Left cardiac atrium (tissue), 4 donors: Measurements from ENCODE around the gene P4HA2. TPM values are rescaled to one million over a fixed set of nuclear protein-coding genes. Genes with fewer than 3 reads are reported as not detected.

Experiments used
- ATAC-seq, 2 donors: fragments of 200-7000 bp; cut with Tn5 transposase; one replicate each; pipeline ENCODE4 v1.9.1; 2020; ENCODE audit warnings: mild to moderate bottlenecking in 2 of 2, moderate library complexity in 2 of 2
- DNase-seq: peaks from one replicate; pipeline ENCODE4 v3.0.0-alpha.2; 2020
- intact Hi-C, 2 donors: fragments of 100-400 bp; cut with DNase I; formaldehyde crosslinking; loops; one replicate each; pipeline versions ENCODE4 v1.14.1 to v1.15.1; 2022 to 2023
- total RNA-seq, 2 donors: library from RNA; stranded (reverse); fragmentation: NEBNext Ultra II Directional; extraction: Animal tissue kit (Norgen Biotek cat#: 25700); gene quantifications; one replicate each; pipeline ENCODE4 v1.2.1, GENCODE V29; 2021
- donor health status: DM: no; HTN: yes; CAD: no.
- donor health status: DM: no; HTN: yes; CAD: no; lungs with severe emphysema.
- donor health status: DM: yes; HTN: yes; CAD: no.
- donor health status: Dilated cardiomyopathy.

P4HA2 gene
- total RNA-seq, 2 donors from 2014 or later, result 60.2 to 78.4 TPM

DNA sequence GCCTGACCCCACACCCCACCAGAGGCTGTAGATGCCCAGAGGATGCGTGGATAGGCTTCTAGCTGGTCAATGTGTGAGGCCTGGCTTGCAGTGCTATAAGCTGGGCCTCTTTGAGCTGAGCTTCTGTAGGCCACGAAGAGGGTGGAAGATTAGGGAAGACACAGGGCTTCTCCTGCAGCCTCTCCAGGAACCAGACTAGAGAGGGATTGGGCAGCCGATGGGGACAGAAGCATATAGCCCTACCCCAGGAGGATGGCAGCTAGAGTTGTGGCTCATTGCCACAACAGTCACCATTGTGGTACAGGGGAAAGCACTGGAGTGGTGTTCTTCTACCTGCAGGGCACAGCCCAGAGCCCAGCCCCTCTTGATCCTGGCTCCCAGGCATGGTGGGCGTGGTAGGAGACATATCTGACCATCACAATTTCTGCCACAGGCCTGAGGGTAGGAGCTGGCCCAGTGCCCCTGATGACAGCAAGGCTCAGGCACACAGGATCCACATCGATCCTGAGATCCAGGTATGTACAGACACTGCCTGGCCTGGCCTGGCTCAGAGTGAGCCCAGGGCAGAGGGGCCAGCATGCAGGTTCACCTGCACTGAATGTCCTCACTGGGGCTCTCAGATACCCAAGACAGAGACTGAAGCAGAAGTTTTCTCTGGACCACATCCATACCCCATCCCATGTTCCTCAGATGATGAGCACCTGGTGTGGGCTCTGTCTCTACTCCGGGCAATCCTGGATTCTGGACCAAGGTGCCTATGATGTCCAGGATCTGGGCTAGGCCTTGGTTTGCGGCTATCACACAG is 38.6 kb upstream of the P4HA2 start:
- ATAC-seq, result no peak
- intact Hi-C loops, result no loop called here
- no peak for DNase-seq

DNA sequence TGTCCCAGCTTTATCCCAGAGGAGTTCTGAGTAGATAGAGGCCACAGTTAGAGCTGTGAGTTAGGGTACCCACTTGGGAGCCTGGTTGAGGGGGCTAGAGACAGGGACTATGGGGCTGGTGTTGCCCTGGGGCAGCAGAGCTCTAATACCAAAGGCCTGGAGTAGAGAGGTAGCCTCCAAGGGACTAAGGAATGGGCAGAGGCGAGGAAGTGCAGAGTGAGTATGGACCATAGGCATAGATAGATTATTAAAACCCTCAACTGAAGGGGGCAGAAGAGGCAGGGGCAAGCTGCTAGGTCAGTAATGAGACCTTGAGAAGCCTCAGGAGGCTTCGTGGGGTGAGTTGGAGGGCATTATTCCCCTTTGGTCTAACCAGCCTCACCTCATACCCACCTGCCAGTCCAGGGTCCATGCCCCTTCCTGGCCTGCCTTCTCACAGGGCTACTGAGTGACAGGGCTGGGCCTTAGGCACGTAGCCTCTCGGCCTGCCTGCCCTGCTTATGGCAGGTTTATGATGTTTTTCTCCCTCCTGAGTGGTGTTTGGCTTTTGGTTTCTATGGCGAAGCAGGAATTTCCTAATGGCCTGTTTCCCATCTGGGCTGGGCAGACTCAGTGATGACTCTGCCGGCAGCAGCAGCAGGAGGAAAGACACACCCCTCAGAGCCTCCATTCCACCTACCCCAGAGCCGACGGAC is 37.8 kb upstream of the P4HA2 start:
- DNase-seq (peak; percentile 73), ATAC-seq (peak; percentile 70 to 78)
- intact Hi-C loops, result no loop called here

DNA sequence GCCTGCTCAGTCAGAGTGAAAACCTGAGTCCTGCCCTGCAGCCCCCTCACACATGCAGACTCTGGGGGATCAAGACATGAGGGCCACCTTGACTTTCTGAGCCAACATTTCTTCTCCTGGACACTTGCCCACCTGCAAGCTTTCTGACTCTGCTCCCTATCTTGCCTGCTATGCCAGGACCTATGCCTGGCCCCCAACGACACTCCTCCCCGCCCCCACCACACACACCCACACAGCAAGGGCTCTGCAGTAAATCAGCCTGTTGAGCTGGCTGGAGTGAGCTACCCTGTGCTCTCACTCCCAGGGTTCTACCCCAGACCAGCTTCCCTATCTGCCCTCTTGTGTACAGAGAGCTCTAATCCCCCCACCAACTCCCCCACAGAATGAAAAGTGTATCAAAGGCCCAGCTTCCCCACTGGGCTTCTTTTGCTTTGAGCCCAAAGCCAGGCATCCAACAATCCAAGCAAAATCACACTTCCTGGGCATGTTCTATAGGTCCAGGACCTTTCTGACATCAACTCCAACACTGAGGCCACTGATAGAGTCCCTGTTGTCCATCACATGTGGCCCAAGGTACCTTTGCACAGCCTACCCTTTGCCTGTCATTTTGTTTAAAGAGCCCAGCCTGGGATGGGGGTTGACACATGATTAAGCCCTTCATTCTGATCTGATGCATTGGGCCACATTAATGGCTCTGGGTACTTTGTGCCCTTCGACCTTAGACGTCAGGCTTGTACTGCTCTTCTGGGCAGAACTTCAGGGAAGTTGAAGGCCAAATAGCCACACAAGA is 37.1 kb upstream of the P4HA2 start:
- intact Hi-C loops, result loop anchor here in 1 of 2 donors (5.0 kb wide), 1 partner anchor 37 kb away; the partner anchor contains the start of gene P4HA2
- DNase-seq (no peak), ATAC-seq (no peak)

DNA sequence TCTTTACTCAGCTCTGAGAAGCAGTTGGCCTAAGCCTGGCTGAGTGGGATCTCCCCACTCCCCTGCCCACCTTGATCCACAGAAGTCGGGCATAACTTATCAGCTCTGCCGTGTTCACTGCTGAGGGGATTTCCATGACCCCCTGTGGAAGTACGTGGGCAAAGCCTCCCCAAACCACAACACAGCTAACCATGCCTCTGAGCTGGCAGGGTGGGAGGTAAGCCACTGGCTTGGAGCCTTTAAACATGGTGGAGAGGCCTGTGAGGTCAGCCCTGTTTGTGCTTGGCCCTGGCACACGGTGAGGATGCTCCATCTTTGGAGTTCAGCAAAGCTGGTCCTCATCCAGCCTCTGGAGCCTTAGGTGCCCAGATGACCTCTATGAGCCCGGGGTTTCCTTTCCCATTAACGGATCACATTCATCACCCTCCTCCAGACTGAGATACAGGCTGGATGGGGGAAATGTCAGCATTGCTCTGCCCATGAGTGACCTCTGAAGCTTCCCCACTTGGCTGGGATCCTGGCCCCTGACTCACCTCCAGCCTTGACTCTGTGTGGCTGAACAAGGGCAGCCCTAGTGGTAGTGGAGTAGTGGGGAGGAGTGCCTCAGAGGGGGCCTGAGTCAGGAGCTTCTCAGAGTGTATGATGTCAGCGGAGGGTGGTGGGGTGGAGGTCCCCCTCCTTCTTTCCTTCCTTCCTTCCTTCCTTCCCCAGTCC is 36.1 kb upstream of the P4HA2 start:
- peak; percentile 74 for DNase-seq
- intact Hi-C loops, result loop anchor here in 1 of 2 donors (5.0 kb wide), 1 partner anchor 36 kb away; the partner anchor contains the start of gene P4HA2

DNA sequence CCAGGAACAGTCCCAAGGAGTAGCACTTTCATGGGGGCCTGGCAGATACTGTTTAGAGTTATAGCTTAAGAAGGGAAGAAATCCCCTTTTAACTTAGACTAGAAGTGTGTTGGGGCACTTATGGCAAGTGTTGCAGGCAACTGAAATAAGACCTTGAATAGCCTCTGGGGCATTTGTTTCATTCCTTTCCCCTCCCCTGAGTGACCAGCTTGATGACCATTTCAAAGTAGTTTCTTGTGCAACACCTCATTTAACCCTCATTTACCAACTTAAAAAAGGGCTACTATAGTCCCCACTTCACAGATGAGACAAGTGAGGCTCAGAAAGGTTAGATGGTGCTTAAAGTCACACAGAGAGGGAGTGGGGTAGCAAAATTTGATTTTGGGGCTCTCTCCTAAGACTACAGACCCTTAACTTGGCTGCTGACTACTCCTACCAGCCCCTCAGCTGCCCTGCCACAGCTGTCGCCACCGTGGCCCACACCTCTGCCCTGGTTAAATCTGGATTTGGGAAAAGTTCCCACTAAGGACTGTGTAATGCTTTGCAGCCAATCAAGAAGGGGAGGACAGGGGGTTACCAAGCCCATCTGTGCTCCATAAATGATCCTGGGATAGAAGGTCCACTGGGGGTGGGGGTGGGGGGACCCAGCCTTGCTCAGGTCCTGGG is 35.4 kb upstream of the P4HA2 start:
- intact Hi-C loops, result loop anchor here in 1 of 2 donors (5.0 kb wide), 1 partner anchor 36 kb away; the partner anchor contains the start of gene P4HA2
- DNase-seq (no peak), ATAC-seq (no peak)

More for the DNA sequence above, 36.1 kb upstream of the P4HA2 start:
- ATAC-seq, result peak in 1 of 2 donors; percentile 66

DNA sequence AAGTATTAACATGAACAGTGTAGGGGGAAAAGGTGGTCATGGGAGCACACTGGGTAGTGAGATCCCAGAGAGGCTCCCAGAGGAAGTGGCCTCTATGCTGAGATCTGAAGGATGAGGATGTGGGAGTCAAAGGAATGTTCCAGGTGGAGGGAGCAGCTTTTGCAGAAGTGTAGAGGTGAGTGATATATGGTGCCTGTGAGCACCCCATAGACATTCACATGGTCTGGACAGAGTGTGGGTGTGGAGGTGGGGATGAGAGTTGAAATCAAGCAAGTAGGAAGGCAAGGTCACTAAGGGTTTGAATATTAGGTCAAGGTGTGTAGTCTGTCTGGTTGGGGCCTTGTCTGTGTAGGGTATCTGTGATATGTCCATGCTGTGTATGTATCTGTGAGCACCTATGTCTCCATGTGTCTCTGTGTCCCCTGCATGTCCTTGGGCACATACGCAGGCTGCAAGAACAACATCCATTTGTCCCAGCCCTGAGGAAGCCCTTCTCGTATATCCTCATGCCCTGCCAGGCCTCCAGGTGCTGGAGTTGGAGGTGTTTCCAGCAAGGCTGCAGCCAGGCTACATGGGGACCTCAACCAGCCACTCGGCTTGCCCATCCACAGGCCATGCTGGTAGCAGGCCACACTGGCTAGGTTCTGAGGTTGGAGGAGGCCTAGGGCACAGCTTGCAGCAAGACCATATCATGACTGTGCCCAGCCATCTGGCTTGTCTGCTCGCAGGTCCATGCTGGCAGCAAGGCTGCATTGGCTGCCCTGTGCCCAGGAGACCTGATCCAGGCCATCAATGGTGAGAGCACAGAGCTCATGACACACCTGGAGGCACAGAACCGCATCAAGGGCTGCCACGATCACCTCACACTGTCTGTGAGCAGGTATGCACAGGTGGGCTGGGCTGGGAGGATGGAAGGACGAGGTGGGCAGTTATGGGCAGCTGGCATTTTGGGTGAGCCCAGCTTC is 34.5 kb upstream of the P4HA2 start:
- no peak for DNase-seq
- intact Hi-C loops, result loop anchor here in 1 of 2 donors (5.0 kb wide), 1 partner anchor 35 kb away; the partner anchor contains the start of gene P4HA2

DNA sequence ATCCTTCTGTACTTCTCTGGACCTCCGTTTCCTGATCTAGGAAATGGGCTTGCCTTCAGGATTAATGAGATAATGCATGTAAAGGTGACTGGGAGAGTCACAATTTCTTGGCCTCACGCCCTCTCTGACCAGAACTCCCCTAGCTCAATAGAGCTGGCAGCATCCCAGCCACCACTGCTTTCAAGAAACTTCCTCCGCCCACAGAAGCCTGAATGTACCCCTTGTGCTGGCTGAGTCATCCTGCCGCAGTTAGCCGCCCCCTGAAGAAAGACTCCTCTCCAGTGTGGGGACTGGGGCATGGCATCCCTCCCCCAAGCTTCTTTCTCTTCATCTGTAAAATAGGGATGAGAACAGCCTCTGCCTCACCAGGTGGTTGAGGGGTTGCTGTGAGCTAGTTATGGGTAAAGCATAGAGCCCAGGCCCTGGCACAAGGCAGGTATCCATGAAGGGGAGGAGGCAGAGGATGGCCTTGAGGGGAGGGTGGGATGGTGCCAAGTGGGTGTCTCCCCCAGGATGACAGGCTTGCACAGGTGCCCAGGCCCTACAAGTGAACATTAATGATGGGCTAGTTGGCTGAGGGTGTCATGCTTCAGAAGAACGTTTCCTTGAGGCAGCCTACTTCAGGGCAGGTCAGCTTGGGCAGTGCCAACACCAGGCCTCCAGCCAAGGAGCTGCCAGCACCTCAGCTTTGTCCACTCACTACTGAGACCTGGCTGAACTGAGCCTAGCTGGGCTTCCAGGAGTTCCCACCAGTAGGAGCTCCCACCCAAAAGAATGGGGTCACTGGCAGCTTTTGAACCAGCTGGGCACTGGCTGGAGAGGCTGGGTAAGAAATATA is 33.3 kb upstream of the P4HA2 start:
- intact Hi-C loops, result loop anchor here in 1 of 2 donors (5.0 kb wide), 1 partner anchor 34 kb away; the partner anchor contains the start of gene P4HA2
- ATAC-seq, result peak in 1 of 2 donors; percentile 3
- peak; percentile 85 for DNase-seq

More for the DNA sequence above, 34.5 kb upstream of the P4HA2 start:
- no peak for ATAC-seq

DNA sequence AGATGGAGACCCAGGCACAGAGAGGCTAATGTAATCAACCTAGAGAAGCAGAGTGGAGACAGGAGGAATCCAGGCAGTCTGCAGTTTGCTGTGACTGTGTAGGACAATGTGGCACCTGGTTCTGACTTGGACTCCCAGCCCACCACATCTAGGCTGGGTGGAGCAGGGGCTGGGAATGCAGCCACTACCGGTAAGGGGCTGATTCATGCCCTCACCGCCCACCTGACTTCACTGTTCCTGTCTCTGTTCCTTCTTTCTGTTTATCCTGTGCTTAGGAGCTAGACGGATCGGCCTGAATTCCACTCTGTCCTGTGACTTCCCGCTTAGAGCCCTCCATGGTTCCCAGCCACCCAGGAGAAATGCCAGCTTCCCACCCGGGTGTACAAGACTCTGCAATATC is 32.4 kb upstream of the P4HA2 start:
- ATAC-seq (no peak), DNase-seq (no peak)
- intact Hi-C loops, result loop anchor here in 1 of 2 donors (5.0 kb wide), 1 partner anchor 33 kb away; the partner anchor contains the start of gene P4HA2

DNA sequence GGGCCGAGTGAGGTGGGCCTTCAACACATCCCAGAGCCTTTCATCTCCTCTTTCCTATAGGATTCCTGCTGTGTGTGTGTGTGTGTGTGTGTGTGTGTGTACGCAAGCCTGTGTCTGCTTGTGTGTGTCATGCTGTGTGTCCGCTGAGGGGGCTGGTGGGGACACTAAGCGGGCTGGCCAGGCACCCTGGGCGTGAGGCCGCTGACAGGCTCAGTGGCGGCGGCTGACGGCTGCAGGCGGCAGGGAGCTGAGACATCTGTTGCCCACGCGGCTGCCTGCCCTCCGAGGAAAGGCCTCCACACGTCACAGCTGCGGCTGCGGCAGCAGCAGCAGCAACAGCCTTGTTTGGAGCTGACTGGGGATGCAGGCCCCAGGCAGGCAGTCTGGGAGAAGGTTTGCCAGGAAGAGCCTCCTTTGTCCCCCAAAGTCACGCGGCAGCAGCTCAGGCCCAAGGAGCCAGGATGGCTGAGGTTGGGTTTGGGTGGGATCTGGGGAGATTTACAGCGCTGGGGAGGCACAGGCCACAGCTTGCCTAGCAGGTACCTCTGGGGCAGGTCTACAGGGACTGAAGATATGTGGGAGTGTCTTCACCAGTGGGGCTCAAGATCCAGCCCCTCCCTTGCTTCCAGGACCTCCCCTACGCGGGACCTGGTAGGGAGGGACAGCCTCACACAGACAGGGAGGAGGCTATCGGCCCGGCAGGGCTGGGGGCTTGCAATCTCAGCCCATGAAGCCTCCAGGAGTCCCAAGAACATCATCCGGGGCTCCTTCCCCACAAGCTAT is 31.6 kb upstream of the P4HA2 start:
- DNase-seq (peak; percentile 87), ATAC-seq (peak; percentile 65 to 82)
- intact Hi-C loops, result no loop called here

DNA sequence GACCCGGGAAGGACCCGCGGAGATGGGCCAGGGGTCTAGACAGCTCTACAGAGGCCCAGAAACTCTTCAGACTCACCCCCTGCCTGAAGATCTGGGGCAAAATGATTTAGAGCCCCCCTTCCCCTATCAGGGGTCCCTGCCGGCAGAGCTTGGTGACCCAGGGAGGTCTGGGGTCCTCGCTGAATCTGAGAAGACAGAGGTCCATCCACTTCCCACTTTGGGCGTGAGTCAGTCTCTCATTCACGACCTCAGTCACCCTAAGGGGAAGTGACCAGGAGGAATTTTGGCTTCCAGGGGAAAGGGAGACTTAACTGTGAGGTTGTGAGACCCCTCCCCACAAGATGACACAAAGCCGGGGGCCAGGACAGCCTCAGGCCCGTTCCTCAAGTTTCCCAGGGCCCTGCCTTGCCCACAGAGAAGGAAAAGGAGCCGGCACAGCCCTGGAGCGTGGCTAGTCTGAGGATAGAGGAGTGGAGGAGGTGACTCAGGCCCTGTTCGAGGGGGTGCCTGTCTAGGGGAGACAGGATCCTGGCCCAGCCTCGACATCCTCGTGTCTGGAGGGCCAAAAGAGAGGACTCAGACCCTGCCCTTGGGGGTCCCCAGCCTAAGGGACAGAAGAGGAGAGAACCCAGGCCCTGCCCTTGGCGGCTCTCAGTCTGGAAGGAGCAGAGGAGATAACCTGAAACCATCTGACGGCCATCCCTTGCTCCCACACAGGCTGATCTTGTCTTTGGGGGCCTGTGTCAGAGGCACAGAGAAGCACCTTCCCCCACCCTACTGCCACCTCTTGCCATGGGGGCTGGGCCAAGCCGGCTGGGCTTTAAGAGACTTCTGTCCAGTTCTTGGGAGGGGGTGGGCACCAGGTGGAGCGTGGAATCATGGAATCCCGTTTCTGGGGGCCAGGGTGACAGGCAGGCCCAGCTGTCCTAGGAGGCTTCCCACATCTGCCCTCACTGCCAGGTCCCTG is 30.7 kb upstream of the P4HA2 start:
- peak; percentile 35 to 68 for ATAC-seq
- DNase-seq, result peak; percentile 44
- intact Hi-C loops, result no loop called here

DNA sequence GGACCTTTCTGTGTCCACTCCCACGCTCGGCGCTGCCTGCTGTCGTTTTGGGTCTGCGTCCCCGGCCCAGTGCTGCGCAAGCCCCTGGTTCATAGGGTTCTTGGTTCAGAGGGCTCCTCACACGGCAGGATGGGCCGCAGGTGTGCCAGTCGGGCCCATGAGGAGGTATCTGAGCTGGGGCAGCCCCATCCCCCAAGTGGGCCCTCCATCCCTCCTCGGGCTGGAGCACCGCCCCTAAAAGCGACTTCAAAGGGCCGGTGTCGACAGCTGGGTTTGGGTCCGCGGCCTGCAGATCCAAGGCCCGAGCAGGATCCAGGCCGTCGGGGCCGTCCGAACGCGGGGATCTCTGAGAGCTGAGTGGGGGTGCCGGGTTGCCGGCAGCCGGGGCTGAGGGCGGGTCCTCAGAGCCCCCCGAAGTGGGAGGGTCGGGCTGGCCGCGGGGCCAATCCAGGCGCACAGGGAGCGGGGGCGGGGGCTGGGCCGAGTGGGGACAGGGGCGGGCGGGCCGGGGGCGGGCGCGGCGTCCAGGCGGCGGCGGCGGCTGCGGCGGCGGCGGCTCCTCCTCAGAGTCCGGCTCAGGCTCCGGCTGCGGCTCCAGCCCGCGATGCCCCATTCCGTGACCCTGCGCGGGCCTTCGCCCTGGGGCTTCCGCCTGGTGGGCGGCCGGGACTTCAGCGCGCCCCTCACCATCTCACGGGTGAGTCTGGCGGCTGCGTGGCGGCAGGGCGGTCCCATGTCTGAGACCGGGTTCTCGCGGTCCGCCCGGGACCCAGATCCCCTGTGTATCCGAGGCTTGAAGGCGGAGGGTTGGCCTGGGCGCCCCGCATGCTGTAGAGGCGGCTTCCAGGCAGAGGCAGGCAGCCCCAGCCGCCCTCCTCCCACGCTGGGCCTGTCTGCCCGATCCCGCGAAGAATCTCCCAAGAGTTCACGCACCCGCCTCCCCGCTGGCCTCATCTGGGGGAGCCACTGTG is 29.8 kb upstream of the P4HA2 start, which contains the start of gene PDLIM4:
PDLIM4 (plus strand) TSS at position 566 of the 971 bp plus-strand sequence; CDS start at position 605, 39 bp downstream.
- DNase-seq, result peak; percentile 61
- ATAC-seq, result peak; percentile 38 to 44
- intact Hi-C loops, result no loop called here

DNA sequence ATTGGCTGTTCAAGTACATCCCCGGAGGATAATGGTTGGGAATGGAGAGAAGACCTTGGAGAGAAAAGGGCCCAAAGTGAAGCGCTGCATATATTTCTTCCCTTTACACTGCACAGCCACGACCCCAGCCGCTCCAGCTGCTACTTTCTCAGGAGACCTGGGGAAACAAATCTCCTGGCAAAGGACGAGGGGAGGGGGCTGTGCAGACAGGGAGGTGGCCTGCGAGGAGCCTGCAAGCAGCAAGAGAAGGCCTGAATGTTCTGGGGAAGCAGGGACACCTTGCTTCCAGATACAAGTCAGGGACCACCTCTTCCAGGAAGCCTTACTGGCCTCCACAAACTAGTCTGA is 29.1 kb upstream of the P4HA2 start:
- DNase-seq, result no peak
- intact Hi-C loops, result no loop called here
- ATAC-seq, result no peak
